Tibial nerve (tissue), 4 donors: ENCODE results near the gene GREM2. TPM values are rescaled to one million over a fixed set of nuclear protein-coding genes. Genes with fewer than 3 reads are reported as not detected.

Experiments used
- DNase-seq, 2 donors: peaks; one replicate each; pipeline ENCODE4 v3.0.0-alpha.2; 2019; ENCODE audit warnings: low spot score in 2 of 2
- H3K27ac ChIP-seq, 4 donors: fragments of 200-600 bp; sonication (generic) in 3 of 4; one replicate each; pipeline ENCODE4 v1.5.1; 2017 to 2019; ENCODE audit warnings: mild to moderate bottlenecking in 1 of 4
- H3K27me3 ChIP-seq, 2 donors: fragments of 200-600 bp; sonication (generic) in 1 of 2; one replicate each; pipeline versions ENCODE4 v1.5.1 to v1.6.0; 2017 to 2019
- H3K36me3 ChIP-seq, 3 donors: fragments of 200-600 bp; sonication (generic); one replicate each; pipeline ENCODE4 v1.5.1; 2018 to 2019
- H3K4me1 ChIP-seq, 4 donors: fragments of 200-600 bp; sonication (generic) in 3 of 4; one replicate each; pipeline ENCODE4 v1.5.1; 2017 to 2019
- H3K4me3 ChIP-seq, 4 donors: fragments of 200-600 bp; sonication (generic) in 3 of 4; one replicate each; pipeline ENCODE4 v1.5.1; 2017 to 2019; ENCODE audit warnings: mild to moderate bottlenecking in 1 of 4, moderate library complexity in 1 of 4
- H3K9me3 ChIP-seq, 4 donors: fragments of 200-600 bp; sonication (generic) in 3 of 4; one replicate each; pipeline ENCODE4 v1.5.1; 2017 to 2019
- EP300 ChIP-seq, 2 donors: sonication (generic); formaldehyde crosslinking; IDR thresholded peaks; one replicate each; pipeline ENCODE4 v1.6.1; 2017; ENCODE audit warnings: antibody characterized with exemption in 2 of 2, mild to moderate bottlenecking in 1 of 2
- POLR2A ChIP-seq, 2 donors: fragments of 450-650 bp; IDR thresholded peaks; one replicate each; pipeline ENCODE4 v1.6.1; 2017; ENCODE audit warnings: antibody characterized with exemption in 2 of 2, mild to moderate bottlenecking in 2 of 2, moderate library complexity in 2 of 2
- WGBS, 2 donors: methylation state at CpG; one replicate each; pipeline ENCODE4 v1.1.5; 2018; 5-methylcytosine and 5-hydroxymethylcytosine counted together
- total RNA-seq, 4 donors: library from RNA; depleted of rRNA; stranded (reverse); fragments of >200 nt; gene quantifications; one replicate each; pipeline ENCODE4 v1.1.0, GENCODE V29; 2016
- TF ChIP-seq, protein P1 (sequence below), 5 experiments: fragments of 200-600 bp in 3 of 5; fragments of 450-650 bp in 2 of 5; sonication (generic) in 3 of 5; IDR thresholded peaks; one replicate each; pipeline ENCODE4 v1.5.1; 2016 to 2019; ENCODE audit warnings: antibody characterized with exemption in 5 of 5, mild to moderate bottlenecking in 3 of 5, moderate library complexity in 2 of 5

GREM2 gene
- total RNA-seq, 4 donors from 2014 or later = 0.21 to 0.87 (median 0.35) TPM

DNA sequence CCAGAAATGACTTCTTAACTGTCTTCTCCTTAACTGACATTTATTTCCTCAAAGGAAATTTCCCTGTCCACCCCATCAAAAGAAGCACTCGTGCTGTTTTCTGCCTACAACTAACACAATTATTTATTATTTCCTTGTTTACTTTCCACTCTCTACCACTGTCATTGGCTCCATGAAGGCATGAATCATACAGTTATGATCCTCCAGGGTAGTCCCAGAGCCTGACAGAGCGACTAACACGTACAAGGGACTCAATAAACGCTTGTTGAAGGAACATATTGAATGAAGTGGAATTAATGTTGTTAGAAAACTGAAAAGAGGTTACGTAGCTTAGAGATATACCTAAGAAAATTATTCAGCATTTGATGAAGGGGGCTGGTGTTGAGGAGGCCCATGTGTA is 20.9 kb downstream of the GREM2 start:
- 79 to 84% methylated on average over 5 of the region's 5 CpGs for WGBS, 2 donors
- no peak overlapping the region for H3K4me3 ChIP-seq

DNA sequence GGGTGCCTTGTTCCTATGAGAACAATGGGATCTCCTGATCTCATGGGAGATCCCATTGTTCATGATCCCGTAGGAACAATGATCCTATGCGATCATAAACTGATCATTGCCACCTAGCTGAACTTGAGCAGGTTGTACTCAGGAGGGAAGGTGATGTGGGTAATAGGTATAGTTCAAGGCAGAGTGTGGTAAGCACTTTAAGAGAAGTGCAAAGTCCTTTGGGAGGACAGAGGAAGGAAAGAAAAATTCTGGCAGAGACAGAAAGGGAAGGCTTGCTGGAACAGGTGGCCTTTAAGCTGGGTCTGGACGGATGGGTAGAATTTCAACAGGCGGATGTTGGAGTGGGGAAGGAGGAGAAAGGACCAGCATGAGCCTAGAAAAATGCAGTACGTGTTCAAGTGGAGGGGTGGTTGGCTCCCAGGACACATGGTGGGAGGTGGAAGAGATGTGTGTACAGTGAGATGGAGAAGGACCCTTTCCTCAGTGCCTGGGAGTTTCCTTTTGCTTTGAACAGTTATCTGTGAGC is 22.3 kb downstream of the GREM2 start:
- DNase-seq = no peak
- WGBS, 2 donors = 85 to 87% methylated on average over 5 of the region's 5 CpGs
- no peaks in the 10 kb centered on the region for H3K9me3 ChIP-seq
- no peaks in the 10 kb centered on the region for H3K36me3 ChIP-seq
- H3K4me3 ChIP-seq = no peak overlapping the region
- no peaks in the 10 kb centered on the region for H3K4me1 ChIP-seq
- no peak for TF ChIP-seq EP300 (IDR thresholded peaks at IDR 0.05)
- TF ChIP-seq POLR2A (IDR thresholded peaks at IDR 0.05) = no peak
- TF ChIP-seq, protein P1, sequence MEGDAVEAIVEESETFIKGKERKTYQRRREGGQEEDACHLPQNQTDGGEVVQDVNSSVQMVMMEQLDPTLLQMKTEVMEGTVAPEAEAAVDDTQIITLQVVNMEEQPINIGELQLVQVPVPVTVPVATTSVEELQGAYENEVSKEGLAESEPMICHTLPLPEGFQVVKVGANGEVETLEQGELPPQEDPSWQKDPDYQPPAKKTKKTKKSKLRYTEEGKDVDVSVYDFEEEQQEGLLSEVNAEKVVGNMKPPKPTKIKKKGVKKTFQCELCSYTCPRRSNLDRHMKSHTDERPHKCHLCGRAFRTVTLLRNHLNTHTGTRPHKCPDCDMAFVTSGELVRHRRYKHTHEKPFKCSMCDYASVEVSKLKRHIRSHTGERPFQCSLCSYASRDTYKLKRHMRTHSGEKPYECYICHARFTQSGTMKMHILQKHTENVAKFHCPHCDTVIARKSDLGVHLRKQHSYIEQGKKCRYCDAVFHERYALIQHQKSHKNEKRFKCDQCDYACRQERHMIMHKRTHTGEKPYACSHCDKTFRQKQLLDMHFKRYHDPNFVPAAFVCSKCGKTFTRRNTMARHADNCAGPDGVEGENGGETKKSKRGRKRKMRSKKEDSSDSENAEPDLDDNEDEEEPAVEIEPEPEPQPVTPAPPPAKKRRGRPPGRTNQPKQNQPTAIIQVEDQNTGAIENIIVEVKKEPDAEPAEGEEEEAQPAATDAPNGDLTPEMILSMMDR (IDR thresholded peaks at IDR 0.05) = no peak
- no peak overlapping the region for H3K27ac ChIP-seq
- no peaks in the 10 kb centered on the region for H3K27me3 ChIP-seq

More for the DNA sequence above, 20.9 kb downstream of the GREM2 start:
- Histone ChIP-seq H3K36me3 (no peaks in the 10 kb centered on the region), H3K27ac (no peak overlapping the region), H3K4me1 (no peaks in the 10 kb centered on the region), H3K27me3 (no peaks in the 10 kb centered on the region), H3K9me3 (no peaks in the 10 kb centered on the region)
- TF ChIP-seq, protein P1 (IDR thresholded peaks at IDR 0.05) = no peak
- TF ChIP-seq EP300 (IDR thresholded peaks at IDR 0.05) (no peak), POLR2A (IDR thresholded peaks at IDR 0.05) (no peak)
- DNase-seq = no peak

DNA sequence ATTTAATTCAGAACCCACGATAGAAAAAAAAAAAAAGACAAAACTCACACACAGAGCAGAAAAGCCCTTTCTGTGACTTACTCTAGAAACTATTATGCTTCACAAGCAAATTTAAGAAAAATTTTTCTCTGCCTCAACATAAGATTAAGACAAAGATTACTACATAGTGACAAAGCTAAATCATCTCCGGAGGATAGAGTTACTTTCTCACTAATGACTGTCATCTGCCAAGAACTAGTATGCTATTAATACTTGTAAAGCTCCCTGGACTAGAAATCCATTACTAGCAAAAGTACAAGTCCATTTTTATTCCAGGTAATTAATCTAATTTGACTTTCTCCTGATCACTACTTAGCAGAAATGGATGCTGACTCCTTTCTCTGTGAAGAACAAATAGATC is 25.9 kb downstream of the GREM2 start:
- WGBS, 2 donors = 50 to 61% methylated on average over 2 of the region's 2 CpGs
- H3K27me3 ChIP-seq = no peaks in the 10 kb centered on the region
- no peak overlapping the region for H3K27ac ChIP-seq
- H3K4me3 ChIP-seq = no peak overlapping the region
- H3K4me1 ChIP-seq = no peaks in the 10 kb centered on the region
- no peaks in the 10 kb centered on the region for H3K9me3 ChIP-seq
- no peak for DNase-seq
- H3K36me3 ChIP-seq = no peaks in the 10 kb centered on the region
- TF ChIP-seq POLR2A (IDR thresholded peaks at IDR 0.05) (no peak), EP300 (IDR thresholded peaks at IDR 0.05) (no peak)
- TF ChIP-seq, protein P1 (IDR thresholded peaks at IDR 0.05) = no peak

DNA sequence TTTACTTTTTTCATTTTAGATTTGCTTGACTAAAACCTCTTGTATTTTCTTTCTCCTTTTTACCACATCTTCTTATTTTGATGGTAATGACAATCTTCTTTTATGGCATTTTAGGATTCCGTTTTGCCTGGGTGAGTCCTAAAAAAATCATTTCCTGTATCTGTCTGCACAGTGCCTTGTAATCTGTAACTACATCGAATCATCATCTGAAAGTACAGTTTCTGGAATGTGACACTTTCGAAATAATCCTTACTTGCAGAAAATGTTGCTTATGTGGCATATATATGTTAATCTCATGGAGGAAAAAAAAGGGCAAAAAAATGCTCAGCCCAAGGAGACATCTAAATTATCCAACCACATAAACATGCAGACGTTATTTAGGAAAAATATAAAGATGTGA is 29.0 kb downstream of the GREM2 start:
- H3K27ac ChIP-seq = no peak overlapping the region
- DNase-seq = no peak
- no peaks in the 10 kb centered on the region for H3K27me3 ChIP-seq
- no peak overlapping the region for H3K4me3 ChIP-seq
- H3K4me1 ChIP-seq = no peaks in the 10 kb centered on the region
- H3K9me3 ChIP-seq = no peaks in the 10 kb centered on the region
- no peaks in the 10 kb centered on the region for H3K36me3 ChIP-seq
- 64 to 79% methylated on average over 4 of the region's 4 CpGs for WGBS, 2 donors
- TF ChIP-seq, protein P1 (IDR thresholded peaks at IDR 0.05) = no peak
- TF ChIP-seq EP300 (IDR thresholded peaks at IDR 0.05) (no peak), POLR2A (IDR thresholded peaks at IDR 0.05) (no peak)

GRCh38 chr1:240579511-240579910 is 32.4 kb downstream of the GREM2 start:
- TF ChIP-seq, protein P1 (IDR thresholded peaks at IDR 0.05) = no peak
- no peak for TF ChIP-seq POLR2A (IDR thresholded peaks at IDR 0.05)
- no peak for TF ChIP-seq EP300 (IDR thresholded peaks at IDR 0.05)
- Histone ChIP-seq H3K36me3 (no peaks in the 10 kb centered on the region), H3K9me3 (no peaks in the 10 kb centered on the region), H3K4me3 (no peak overlapping the region), H3K27ac (no peak overlapping the region), H3K27me3 (no peaks in the 10 kb centered on the region), H3K4me1 (no peaks in the 10 kb centered on the region)
- 90 to 93% methylated on average over 4 of the region's 4 CpGs for WGBS, 2 donors
- DNase-seq = no peak
